HepG2 (cell line): ENCODE results near the gene SP7. TPM values are rescaled to one million over a fixed set of nuclear protein-coding genes. Genes with fewer than 3 reads are reported as not detected.
A peak's percentile ranks its signal among the peaks of the same experiment; 100 is the strongest.

Source experiments
- CBX5 ChIP-seq: sonication (generic); formaldehyde crosslinking; IDR thresholded peaks from 2 replicates; pipeline ENCODE4 v1.4.0; 2020; ENCODE audit warnings: missing genetic modification reagents, borderline replicate concordance
- CC2D1A ChIP-seq: sonication (generic); formaldehyde crosslinking; IDR thresholded peaks from 2 replicates; pipeline ENCODE4 v1.8.1; 2023; ENCODE audit warnings: mild to moderate bottlenecking, missing genetic modification reagents
- ESRRA ChIP-seq: sonication (generic); formaldehyde crosslinking; IDR thresholded peaks from 2 replicates; pipeline ENCODE4 v1.5.1; 2020; ENCODE audit warnings: mild to moderate bottlenecking, low read depth, missing genetic modification reagents
- EZH2 ChIP-seq: conservative IDR thresholded peaks from 2 replicates; pipeline ENCODE4 v1.6.1; 2012; ENCODE audit warnings: mild to moderate bottlenecking, low read depth, low read length, moderate library complexity
- KMT2B ChIP-seq: IDR thresholded peaks from 2 replicates; pipeline ENCODE4 v1.6.1; 2016; ENCODE audit warnings: missing genetic modification reagents, missing compliant biosample characterization
- NCOA2 ChIP-seq: sonication (generic); formaldehyde crosslinking; IDR thresholded peaks from 2 replicates; pipeline ENCODE4 v1.8.0; 2022; ENCODE audit warnings: inconsistent platforms
- RBM39 ChIP-seq: fragments of 200-400 bp; formaldehyde crosslinking; IDR thresholded peaks from one replicate; pipeline ENCODE4 v1.6.1; 2018; ENCODE audit warnings: antibody characterized with exemption, mild to moderate bottlenecking, low read depth, low read length; ENCODE audit not compliant: poor library complexity, severe bottlenecking
- SALL1 ChIP-seq: sonication (generic); formaldehyde crosslinking; IDR thresholded peaks from 2 replicates; pipeline ENCODE4 v1.8.0; 2022; ENCODE audit warnings: mild to moderate bottlenecking, missing genetic modification reagents
- SATB2 ChIP-seq: sonication (generic); formaldehyde crosslinking; IDR thresholded peaks from 2 replicates; pipeline ENCODE4 v1.5.0; 2020; ENCODE audit warnings: missing genetic modification reagents
- SP4 ChIP-seq: sonication (generic); formaldehyde crosslinking; IDR thresholded peaks from 2 replicates; pipeline ENCODE4 v1.8.1; 2023; ENCODE audit warnings: mild to moderate bottlenecking, missing genetic modification reagents
- STAG1 ChIP-seq: sonication (generic); formaldehyde crosslinking; IDR thresholded peaks from 2 replicates; pipeline ENCODE4 v1.4.0; 2020; ENCODE audit warnings: missing genetic modification reagents
- TARDBP ChIP-seq: sonication (generic); formaldehyde crosslinking; IDR thresholded peaks from 2 replicates; pipeline ENCODE4 v1.8.0; 2022; ENCODE audit warnings: mild to moderate bottlenecking, missing genetic modification reagents
- ZEB1 ChIP-seq: IDR thresholded peaks from 2 replicates; pipeline ENCODE4 v1.6.1; 2012; ENCODE audit warnings: mild to moderate bottlenecking, low read depth, inconsistent platforms; ENCODE audit not compliant: insufficient replicate concordance
- ZNF101 ChIP-seq: sonication (generic); formaldehyde crosslinking; IDR thresholded peaks from 2 replicates; pipeline ENCODE4 v1.4.0; 2020; ENCODE audit warnings: mild to moderate bottlenecking, low read depth, missing genetic modification reagents, borderline replicate concordance
- ZNF207 ChIP-seq: fragments of 450-650 bp; IDR thresholded peaks from 2 replicates; pipeline ENCODE4 v1.6.1; 2016; ENCODE audit warnings: antibody characterized with exemption, borderline replicate concordance
- ZNF230 ChIP-seq: sonication (generic); formaldehyde crosslinking; IDR thresholded peaks from 2 replicates; pipeline ENCODE4 v1.4.0; 2020; ENCODE audit warnings: mild to moderate bottlenecking, missing genetic modification reagents
- ZNF75D ChIP-seq: sonication (generic); formaldehyde crosslinking; IDR thresholded peaks from 2 replicates; pipeline ENCODE4 v1.8.1; 2023; ENCODE audit warnings: missing genetic modification reagents, mild to moderate bottlenecking, borderline replicate concordance
- ZNF768 ChIP-seq: sonication (generic); formaldehyde crosslinking; IDR thresholded peaks from 2 replicates; pipeline ENCODE4 v1.4.0; 2020; ENCODE audit warnings: missing genetic modification reagents
- polyA plus RNA-seq, 8 experiments: library from polyadenylated mRNA; depleted of rRNA in 3 of 8; stranded (reverse) in 7 of 8; unstranded in 1 of 8; fragments of >200 nt; fragmentation: Illumina TruSeq in 4 of 8; extraction: Trizol in 4 of 8; gene quantifications; 2 replicates each; pipeline versions ENCODE4 v1.2.1 to v1.2.3, GENCODE V29; 2011 to 2016; ENCODE audit warnings: low read depth in 4 of 8, missing spikeins in 1 of 8, mixed read lengths in 1 of 8; ENCODE audit not compliant: insufficient read depth in 1 of 8
- total RNA-seq, 5 experiments: library from RNA; depleted of rRNA; stranded (reverse); fragments of >200 nt; fragmentation: Illumina TruSeq; extraction: Trizol; gene quantifications; 2 replicates each; pipeline ENCODE4 v1.2.3, GENCODE V29; 2016; ENCODE audit warnings: low read depth in 1 of 5
- TF ChIP-seq, protein P1 (sequence below): sonication (generic); formaldehyde crosslinking; IDR thresholded peaks from 2 replicates; pipeline ENCODE4 v1.9.0; 2021; ENCODE audit warnings: missing genetic modification reagents, borderline replicate concordance
- TF ChIP-seq, protein P2 (sequence below): sonication (generic); formaldehyde crosslinking; IDR thresholded peaks from 2 replicates; pipeline ENCODE4 v1.4.0; 2020; ENCODE audit warnings: missing genetic modification reagents
- TF ChIP-seq, protein P3 (sequence below): sonication (generic); formaldehyde crosslinking; IDR thresholded peaks from 2 replicates; pipeline ENCODE4 v1.4.0; 2020; ENCODE audit warnings: mild to moderate bottlenecking, missing genetic modification reagents, borderline replicate concordance

SP7 gene
- total and polyA plus RNA-seq, 2 of the 13 experiments (the other 11 are each of a cell fraction or from before 2014, with no cell fraction given), result not detected

DNA sequence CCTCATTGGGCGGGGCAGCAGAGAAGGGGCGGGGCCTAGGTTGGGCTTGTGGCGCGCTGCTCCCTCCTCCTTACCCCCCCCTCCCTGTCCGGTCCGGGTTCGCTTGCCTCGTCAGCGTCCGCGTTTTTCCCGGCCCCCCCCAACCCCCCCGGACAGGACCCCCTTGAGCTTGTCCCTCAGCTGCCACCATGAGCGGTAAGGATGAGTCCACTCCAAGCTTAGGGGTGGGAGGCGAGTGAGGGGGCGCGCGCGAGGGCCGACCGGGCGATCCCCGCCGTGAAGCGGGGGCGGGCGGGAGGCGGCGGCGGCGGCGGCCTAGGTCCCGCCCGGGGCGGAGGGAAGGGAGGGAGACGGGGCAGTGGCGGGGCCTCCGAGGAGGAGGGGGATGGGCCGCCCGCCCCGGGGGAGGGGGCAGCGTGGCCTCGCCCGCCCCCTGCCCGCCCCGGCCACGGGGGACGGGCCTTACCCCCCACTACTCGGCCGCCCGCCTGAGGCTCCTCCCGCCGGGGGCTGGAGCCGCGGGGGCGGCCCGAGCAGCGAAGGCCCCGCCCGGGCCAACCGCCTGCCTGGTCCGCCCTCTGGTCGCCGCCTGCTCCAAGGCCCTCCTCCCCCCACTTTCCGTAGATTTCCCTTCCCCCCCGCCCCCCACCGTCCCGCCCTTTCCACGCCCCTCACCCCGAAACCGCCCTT is 44.1 kb upstream of the SP7 start, which contains the start of gene SP1 (continued):
- TF ChIP-seq, protein P1, sequence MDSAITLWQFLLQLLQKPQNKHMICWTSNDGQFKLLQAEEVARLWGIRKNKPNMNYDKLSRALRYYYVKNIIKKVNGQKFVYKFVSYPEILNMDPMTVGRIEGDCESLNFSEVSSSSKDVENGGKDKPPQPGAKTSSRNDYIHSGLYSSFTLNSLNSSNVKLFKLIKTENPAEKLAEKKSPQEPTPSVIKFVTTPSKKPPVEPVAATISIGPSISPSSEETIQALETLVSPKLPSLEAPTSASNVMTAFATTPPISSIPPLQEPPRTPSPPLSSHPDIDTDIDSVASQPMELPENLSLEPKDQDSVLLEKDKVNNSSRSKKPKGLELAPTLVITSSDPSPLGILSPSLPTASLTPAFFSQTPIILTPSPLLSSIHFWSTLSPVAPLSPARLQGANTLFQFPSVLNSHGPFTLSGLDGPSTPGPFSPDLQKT (CRISPR knock-in tag), result no peak
- no peak for TF ChIP-seq RBM39
- no peak for TF ChIP-seq ZNF75D (CRISPR knock-in tag)
- no peak; the same call in 1 of the 2 replicates for TF ChIP-seq CBX5 (CRISPR knock-in tag)
- no peak for TF ChIP-seq ZNF768 (CRISPR knock-in tag)
- peak; percentile 82 for TF ChIP-seq SP4 (CRISPR knock-in tag)
- TF ChIP-seq ESRRA (CRISPR knock-in tag), result no peak
- TF ChIP-seq NCOA2, result no peak
- TF ChIP-seq KMT2B, result no peak; the same call in 1 of the 2 replicates
- no peak for TF ChIP-seq EZH2
- TF ChIP-seq ZNF230 (CRISPR knock-in tag), result no peak
- TF ChIP-seq, protein P2, sequence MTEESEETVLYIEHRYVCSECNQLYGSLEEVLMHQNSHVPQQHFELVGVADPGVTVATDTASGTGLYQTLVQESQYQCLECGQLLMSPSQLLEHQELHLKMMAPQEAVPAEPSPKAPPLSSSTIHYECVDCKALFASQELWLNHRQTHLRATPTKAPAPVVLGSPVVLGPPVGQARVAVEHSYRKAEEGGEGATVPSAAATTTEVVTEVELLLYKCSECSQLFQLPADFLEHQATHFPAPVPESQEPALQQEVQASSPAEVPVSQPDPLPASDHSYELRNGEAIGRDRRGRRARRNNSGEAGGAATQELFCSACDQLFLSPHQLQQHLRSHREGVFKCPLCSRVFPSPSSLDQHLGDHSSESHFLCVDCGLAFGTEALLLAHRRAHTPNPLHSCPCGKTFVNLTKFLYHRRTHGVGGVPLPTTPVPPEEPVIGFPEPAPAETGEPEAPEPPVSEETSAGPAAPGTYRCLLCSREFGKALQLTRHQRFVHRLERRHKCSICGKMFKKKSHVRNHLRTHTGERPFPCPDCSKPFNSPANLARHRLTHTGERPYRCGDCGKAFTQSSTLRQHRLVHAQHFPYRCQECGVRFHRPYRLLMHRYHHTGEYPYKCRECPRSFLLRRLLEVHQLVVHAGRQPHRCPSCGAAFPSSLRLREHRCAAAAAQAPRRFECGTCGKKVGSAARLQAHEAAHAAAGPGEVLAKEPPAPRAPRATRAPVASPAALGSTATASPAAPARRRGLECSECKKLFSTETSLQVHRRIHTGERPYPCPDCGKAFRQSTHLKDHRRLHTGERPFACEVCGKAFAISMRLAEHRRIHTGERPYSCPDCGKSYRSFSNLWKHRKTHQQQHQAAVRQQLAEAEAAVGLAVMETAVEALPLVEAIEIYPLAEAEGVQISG (CRISPR knock-in tag), result peak; percentile 20; the same call in 1 of the 2 replicates
- TF ChIP-seq, protein P3, sequence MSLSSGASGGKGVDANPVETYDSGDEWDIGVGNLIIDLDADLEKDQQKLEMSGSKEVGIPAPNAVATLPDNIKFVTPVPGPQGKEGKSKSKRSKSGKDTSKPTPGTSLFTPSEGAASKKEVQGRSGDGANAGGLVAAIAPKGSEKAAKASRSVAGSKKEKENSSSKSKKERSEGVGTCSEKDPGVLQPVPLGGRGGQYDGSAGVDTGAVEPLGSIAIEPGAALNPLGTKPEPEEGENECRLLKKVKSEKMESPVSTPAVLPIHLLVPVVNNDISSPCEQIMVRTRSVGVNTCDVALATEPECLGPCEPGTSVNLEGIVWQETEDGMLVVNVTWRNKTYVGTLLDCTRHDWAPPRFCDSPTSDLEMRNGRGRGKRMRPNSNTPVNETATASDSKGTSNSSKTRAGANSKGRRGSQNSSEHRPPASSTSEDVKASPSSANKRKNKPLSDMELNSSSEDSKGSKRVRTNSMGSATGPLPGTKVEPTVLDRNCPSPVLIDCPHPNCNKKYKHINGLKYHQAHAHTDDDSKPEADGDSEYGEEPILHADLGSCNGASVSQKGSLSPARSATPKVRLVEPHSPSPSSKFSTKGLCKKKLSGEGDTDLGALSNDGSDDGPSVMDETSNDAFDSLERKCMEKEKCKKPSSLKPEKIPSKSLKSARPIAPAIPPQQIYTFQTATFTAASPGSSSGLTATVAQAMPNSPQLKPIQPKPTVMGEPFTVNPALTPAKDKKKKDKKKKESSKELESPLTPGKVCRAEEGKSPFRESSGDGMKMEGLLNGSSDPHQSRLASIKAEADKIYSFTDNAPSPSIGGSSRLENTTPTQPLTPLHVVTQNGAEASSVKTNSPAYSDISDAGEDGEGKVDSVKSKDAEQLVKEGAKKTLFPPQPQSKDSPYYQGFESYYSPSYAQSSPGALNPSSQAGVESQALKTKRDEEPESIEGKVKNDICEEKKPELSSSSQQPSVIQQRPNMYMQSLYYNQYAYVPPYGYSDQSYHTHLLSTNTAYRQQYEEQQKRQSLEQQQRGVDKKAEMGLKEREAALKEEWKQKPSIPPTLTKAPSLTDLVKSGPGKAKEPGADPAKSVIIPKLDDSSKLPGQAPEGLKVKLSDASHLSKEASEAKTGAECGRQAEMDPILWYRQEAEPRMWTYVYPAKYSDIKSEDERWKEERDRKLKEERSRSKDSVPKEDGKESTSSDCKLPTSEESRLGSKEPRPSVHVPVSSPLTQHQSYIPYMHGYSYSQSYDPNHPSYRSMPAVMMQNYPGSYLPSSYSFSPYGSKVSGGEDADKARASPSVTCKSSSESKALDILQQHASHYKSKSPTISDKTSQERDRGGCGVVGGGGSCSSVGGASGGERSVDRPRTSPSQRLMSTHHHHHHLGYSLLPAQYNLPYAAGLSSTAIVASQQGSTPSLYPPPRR, result no peak
- TF ChIP-seq SALL1 (CRISPR knock-in tag), result no peak
- no peak for TF ChIP-seq TARDBP (CRISPR knock-in tag)
- no peak for TF ChIP-seq CC2D1A
- no peak for TF ChIP-seq ZNF101 (CRISPR knock-in tag)
- no peak for TF ChIP-seq ZEB1
- TF ChIP-seq ZNF207, result no peak
- TF ChIP-seq SATB2 (CRISPR knock-in tag), result no peak
- TF ChIP-seq STAG1, result no peak
